PC-3 (cell line): Measurements from ENCODE around the gene SPTAN1. TPM values are rescaled to one million over a fixed set of nuclear protein-coding genes. Genes with fewer than 3 reads are reported as not detected.

ENCODE experiments used
- ATAC-seq: fragments of 200-7000 bp; cut with Tn5 transposase; 2 replicates; pipeline ENCODE4 v1.9.1; 2020; ENCODE audit warnings: mild to moderate bottlenecking, moderate library complexity
- BruUV-seq: library from RNA; stranded (reverse); fragments of 400-500 nt; replicated peaks from 2 replicates; lab custom pipeline; 2021; lab: Mats Ljungman, UMichigan
- CTCF ChIA-PET: fragments of 300-600 bp; sonication (Branson Sonifier 250); formaldehyde crosslinking; loops from one replicate; lab custom pipeline; 2022; ENCODE audit warnings: antibody characterized with exemption; lab: Charles Lee
- POLR2A ChIA-PET: fragments of 300-600 bp; sonication (Branson Sonifier 250); formaldehyde crosslinking; loops from one replicate; lab custom pipeline; 2022; ENCODE audit warnings: antibody characterized with exemption; ENCODE audit not compliant: unreplicated experiment; lab: Charles Lee
- DNase-seq: peaks from one replicate; pipeline ENCODE4 v3.0.0-alpha.2; 2015
- H2AFZ ChIP-seq: fragments of 300-600 bp; sonication (generic); 2 replicates; pipeline ENCODE4 v1.6.0; 2016; ENCODE audit warnings: antibody characterized with exemption, low read length
- H3F3A ChIP-seq: fragments of 300-600 bp; sonication (generic); one replicate; pipeline ENCODE4 v1.6.0; 2017; ENCODE audit warnings: antibody characterized with exemption, low read length, control low read depth, mild to moderate bottlenecking; ENCODE audit not compliant: unreplicated experiment
- H3K27ac ChIP-seq: fragments of 300-600 bp; sonication (generic); 2 replicates; pipeline ENCODE4 v1.5.1; 2016; ENCODE audit warnings: mild to moderate bottlenecking, low read length
- H3K27me3 ChIP-seq: fragments of 300-600 bp; sonication (generic); 2 replicates; pipeline ENCODE4 v1.6.1; 2016; ENCODE audit warnings: low read length, mixed read lengths
- H3K36me3 ChIP-seq: fragments of 300-600 bp; sonication (generic); 2 replicates; pipeline ENCODE4 v1.6.1; 2016; ENCODE audit warnings: low read depth, mixed run types, low read length, mixed read lengths
- H3K4me1 ChIP-seq: fragments of 300-600 bp; sonication (generic); 2 replicates; pipeline ENCODE4 v1.5.1; 2016; ENCODE audit warnings: low read length; ENCODE audit not compliant: insufficient read depth
- H3K4me2 ChIP-seq: fragments of 300-600 bp; sonication (generic); 2 replicates; pipeline ENCODE4 v1.6.0; 2016; ENCODE audit warnings: low read length
- H3K4me3 ChIP-seq: fragments of 300-600 bp; sonication (generic); 2 replicates; pipeline ENCODE4 v1.5.1; 2016; ENCODE audit warnings: mild to moderate bottlenecking, low read length, mixed read lengths
- H3K79me2 ChIP-seq: fragments of 300-600 bp; sonication (generic); 2 replicates; pipeline ENCODE4 v1.6.1; 2017; ENCODE audit warnings: low read length, mixed read lengths
- H3K9ac ChIP-seq: fragments of 300-600 bp; sonication (generic); 2 replicates; pipeline ENCODE4 v1.6.0; 2016; ENCODE audit warnings: mild to moderate bottlenecking, low read length
- H3K9me2 ChIP-seq: fragments of 300-600 bp; sonication (generic); replicated peaks from 2 replicates; pipeline ENCODE4 v1.6.1; 2016; ENCODE audit warnings: mixed run types, low read length, mixed read lengths
- H3K9me3 ChIP-seq: fragments of 300-600 bp; sonication (generic); 2 replicates; pipeline ENCODE4 v1.6.1; 2016; ENCODE audit warnings: low read length, mixed read lengths
- H4K20me1 ChIP-seq: fragments of 300-600 bp; sonication (generic); 2 replicates; pipeline ENCODE4 v1.6.1; 2016; ENCODE audit warnings: low read length, mixed read lengths
- CTCF ChIP-seq: fragments of 300-600 bp; sonication (generic); conservative IDR thresholded peaks from 2 replicates; pipeline ENCODE4 v1.5.1; 2017; ENCODE audit warnings: antibody characterized with exemption, low read depth, mild to moderate bottlenecking, low read length
- EZH2 ChIP-seq: fragments of 300-600 bp; sonication (generic); IDR thresholded peaks from one replicate; pipeline ENCODE4 v1.6.1; 2017; ENCODE audit warnings: antibody characterized with exemption, mild to moderate bottlenecking, low read length; ENCODE audit not compliant: unreplicated experiment
- EZH2phosphoT487 ChIP-seq: fragments of 300-600 bp; sonication (generic); IDR thresholded peaks from 2 replicates; pipeline ENCODE4 v1.6.1; 2018; ENCODE audit warnings: mild to moderate bottlenecking, antibody characterized with exemption, low read length, borderline replicate concordance
- intact Hi-C: fragments of 100-400 bp; cut with micrococcal nuclease; formaldehyde crosslinking; loops from 2 replicates; pipeline ENCODE4 v1.9.0; 2023
- total RNA-seq: library from RNA; depleted of rRNA; stranded (reverse); fragments of >200 nt; gene quantifications from 2 replicates; pipeline ENCODE4 v1.2.3, GENCODE V29; 2014

SPTAN1 gene
- total RNA-seq, 1 experiment from 2014 or later, result 221 TPM

DNA sequence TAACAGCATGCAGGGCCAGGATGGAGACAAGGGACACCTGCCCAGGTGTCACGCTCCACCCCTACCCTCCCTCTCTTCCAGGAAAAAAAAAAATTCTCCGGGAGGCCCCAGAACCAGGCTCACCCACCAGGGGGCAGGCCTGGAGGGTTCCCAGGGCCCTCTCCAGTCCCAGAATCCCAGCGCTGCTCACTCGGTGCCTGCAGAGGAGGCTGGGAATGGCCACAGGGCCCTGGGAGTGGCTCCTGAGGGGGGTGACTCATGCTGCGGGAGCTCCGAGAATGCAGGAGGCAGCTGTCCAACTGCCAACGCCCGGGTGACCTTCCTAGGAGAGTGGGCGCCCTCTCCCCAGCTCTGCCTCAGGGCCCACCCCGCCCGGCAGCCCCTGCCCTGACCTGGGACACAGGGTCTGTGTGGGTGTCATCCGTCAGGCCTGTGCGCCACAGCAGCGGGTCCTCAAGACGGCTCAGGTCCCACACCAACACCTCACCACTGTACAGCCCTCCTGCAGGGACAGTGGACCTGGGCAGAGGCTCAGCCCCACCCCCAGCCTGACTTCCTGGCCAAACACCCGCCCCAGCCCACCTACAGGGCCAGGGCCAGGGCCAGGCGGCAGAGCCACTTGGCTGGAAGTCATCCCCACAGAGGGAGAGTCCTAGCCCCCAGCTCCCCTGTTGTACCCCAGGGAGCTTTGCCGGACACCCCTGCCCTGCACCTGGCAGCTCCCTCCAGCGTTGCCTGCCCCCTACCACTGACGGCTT, 83.1 kb downstream of the SPTAN1 start:
- no TSS peak for BruUV-seq
- Histone ChIP-seq H3K9me2 (no peaks in the 10 kb centered on the region), H4K20me1 (no peaks in the 10 kb centered on the region), H3K9me3 (no peaks in the 10 kb centered on the region), H3K4me1 (peaks cover 23% of the 10 kb centered on the region), H3K4me3 (peak overlapping the region; percentile 43; the same call in 1 of the 2 replicates), H3F3A (no peaks in the 10 kb centered on the region), H3K27ac (peak overlapping the region; percentile 97), H3K9ac (peak overlapping the region; percentile 79), H3K4me2 (peak overlapping the region; percentile 77), H3K79me2 (no peaks in the 10 kb centered on the region), H3K27me3 (no peaks in the 10 kb centered on the region), H2AFZ (no peak overlapping the region), H3K36me3 (no peaks in the 10 kb centered on the region; the same call in 1 of the 2 replicates)
- CTCF ChIA-PET, result interaction anchor here (0.5 to 1.2 kb wide), 6 partner anchors 26 to 98 kb away, joined by 3 to 4 read pairs (median 3); partner anchors contain the start of gene ZDHHC12
- TF ChIP-seq CTCF (peak; percentile 74), EZH2 (no peak)
- peak; percentile 97 for DNase-seq
- intact Hi-C loops, result loop anchor here (5.0 kb wide), 1 partner anchor 47 kb away; no protein-coding TSS in a partner anchor
- POLR2A ChIA-PET, result interaction anchor here (0.6 kb wide), 4 partner anchors 20 to 107 kb away, joined by 3 to 5 read pairs (median 4); no protein-coding TSS in a partner anchor
- ATAC-seq, result peak; percentile 84

DNA sequence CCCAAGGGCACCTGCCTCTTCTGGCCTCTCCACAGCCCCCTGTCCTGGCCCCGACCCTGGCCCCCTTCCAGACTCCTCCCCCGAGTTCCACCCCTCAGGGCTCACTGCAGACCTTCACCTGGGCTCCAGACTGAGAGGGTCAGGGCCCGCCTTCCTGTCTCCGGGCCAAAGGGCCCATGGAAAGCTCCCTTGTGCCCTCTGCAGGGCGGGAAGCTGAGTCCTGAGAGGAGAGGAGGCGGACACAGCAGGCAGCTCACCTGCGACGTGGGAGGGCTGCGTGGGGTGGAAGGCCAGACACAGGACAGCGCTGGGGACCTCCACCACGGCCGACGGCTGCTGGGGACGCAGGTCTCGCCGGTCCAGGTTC, 83.6 kb downstream of the SPTAN1 start:
- Histone ChIP-seq H3K9me3 (no peaks in the 10 kb centered on the region), H2AFZ (no peak overlapping the region), H3K4me1 (peaks cover 23% of the 10 kb centered on the region), H3K4me2 (peak overlapping the region; percentile 77), H4K20me1 (no peaks in the 10 kb centered on the region), H3K79me2 (no peaks in the 10 kb centered on the region), H3K36me3 (no peaks in the 10 kb centered on the region; the same call in 1 of the 2 replicates), H3F3A (no peaks in the 10 kb centered on the region), H3K27me3 (no peaks in the 10 kb centered on the region), H3K9ac (peak overlapping the region; percentile 79), H3K9me2 (no peaks in the 10 kb centered on the region), H3K27ac (peak overlapping the region; percentile 97), H3K4me3 (peak overlapping the region; percentile 43; the same call in 1 of the 2 replicates)
- intact Hi-C loops, result loop anchor here (5.0 kb wide), 1 partner anchor 46 kb away; no protein-coding TSS in a partner anchor
- ATAC-seq (peak; percentile 66), DNase-seq (peak; percentile 74)
- ChIA-PET CTCF (interaction anchor here (0.5 to 1.2 kb wide), 5 partner anchors 26 to 97 kb away, joined by 3 read pairs; partner anchors contain the start of gene ZDHHC12), POLR2A (interaction anchor here (0.6 kb wide), 3 partner anchors 20 to 107 kb away, joined by 4 to 5 read pairs (median 4); no protein-coding TSS in a partner anchor)
- no peak for TF ChIP-seq EZH2phosphoT487
- TF ChIP-seq CTCF, result peak; percentile 42; the same call in 1 of the 2 replicates
- BruUV-seq, result TSS peak; percentile 18
